Anterior cingulate cortex (tissue), 58 donors: ENCODE measurements around the gene TELO2.
"Not testable (repeated sequence)": the region's sequence is repeated elsewhere in the genome, so short reads cannot be mapped to it uniquely, and the experiment has no call there.

ENCODE experiments used
- DNase-seq, 58 donors: peaks; one replicate each; lab custom pipeline; 2025; lab: John Stamatoyannopoulos, UW

Gene TELO2

GRCh38 chr16:1474796-1475551, 18.2 kb upstream of the TELO2 start, which contains the start of gene CLCN7:
Gene CLCN7, minus strand, starts transcription at chr16:1475028. Its CDS starts 54 bp downstream, at chr16:1474974.
- peak in 57 of 58 donors; percentile 37 to 94 (median 82) for DNase-seq

- DNase-seq, result no peak
Measured at GRCh38 chr16:1475552-1476114, 17.5 kb upstream of the TELO2 start.

- DNase-seq, result no peak
Measured at GRCh38 chr16:1477033-1477432, 16.1 kb upstream of the TELO2 start.

GRCh38 chr16:1478937-1479336, 14.2 kb upstream of the TELO2 start:
- DNase-seq, result not testable (repeated sequence)

DNA sequence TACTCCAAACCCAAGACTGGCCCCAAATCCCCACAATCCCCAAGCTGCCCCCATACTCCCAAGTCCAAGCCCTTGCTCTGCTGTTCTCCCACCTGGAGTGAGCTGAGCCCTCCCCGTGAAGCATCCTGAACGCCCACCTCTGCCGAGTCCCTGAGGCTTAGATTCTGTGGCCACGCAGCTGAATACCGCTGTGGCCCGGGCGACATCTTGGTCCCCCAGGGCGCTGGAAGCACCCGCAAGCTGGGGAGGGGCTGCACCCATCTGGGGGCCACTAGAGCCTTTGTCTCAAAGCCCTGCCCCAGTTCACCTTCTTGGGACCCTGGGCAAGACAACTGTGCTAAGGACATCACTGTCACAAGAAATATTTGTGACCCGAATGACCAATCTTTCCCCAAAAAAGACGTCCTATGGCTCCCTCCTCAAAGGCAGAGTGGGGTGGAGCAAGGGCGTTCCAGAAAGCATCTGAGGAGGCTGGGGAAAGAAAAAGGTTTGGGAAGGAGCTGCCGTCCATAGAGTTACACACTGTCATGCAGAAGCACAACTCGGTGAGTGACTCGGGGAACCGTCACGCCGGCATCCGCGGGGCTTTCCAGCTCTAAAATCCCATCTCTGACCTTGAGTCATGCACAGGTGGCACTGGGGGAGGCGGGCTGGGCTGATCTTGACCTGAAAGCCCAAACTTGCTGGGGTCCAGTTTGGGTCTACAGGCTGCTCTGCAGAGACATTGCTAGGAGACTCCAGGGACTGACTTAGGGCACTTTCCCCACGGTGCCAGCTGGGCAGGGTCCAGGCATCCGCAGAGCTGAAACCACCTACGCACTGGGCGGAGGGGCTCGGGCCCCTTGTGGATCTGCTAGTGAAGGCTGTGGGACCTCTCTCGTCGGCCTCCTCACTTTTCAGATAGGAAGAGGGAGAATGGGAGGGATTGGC, 11.0 kb upstream of the TELO2 start:
- no peak for DNase-seq

DNA sequence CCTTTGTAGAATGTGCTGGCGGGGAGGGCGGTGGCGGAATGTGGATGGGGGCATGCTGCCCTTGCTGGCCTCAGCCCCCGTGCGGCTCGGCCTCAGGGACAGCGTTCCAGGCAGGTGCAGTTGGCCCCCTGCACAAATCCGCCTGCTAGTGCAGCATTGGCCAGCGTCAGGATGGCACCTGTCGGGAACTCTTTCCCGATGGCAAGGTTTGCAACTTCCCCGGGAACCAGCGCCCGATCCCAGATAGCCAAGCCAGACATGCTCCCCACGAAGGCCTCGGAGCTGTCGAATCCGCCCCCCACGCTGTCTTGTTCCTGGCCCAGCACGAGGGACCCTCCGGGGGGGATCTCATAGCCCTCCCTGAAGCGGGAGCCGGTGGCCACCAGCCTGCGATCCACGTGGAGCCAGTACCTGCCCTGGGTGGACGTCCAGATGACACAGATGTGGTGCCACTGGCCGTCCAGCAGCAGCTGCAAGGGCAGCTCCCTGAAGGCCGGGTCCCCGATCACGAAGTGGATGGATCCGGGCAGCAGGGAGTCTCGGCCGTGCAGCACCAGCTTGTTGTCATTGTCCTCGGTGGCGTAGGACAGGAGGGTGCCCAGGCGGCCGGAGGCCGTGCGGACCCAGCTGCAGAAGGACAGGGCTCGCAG, 7.2 kb upstream of the TELO2 start:
- no peak for DNase-seq

DNA sequence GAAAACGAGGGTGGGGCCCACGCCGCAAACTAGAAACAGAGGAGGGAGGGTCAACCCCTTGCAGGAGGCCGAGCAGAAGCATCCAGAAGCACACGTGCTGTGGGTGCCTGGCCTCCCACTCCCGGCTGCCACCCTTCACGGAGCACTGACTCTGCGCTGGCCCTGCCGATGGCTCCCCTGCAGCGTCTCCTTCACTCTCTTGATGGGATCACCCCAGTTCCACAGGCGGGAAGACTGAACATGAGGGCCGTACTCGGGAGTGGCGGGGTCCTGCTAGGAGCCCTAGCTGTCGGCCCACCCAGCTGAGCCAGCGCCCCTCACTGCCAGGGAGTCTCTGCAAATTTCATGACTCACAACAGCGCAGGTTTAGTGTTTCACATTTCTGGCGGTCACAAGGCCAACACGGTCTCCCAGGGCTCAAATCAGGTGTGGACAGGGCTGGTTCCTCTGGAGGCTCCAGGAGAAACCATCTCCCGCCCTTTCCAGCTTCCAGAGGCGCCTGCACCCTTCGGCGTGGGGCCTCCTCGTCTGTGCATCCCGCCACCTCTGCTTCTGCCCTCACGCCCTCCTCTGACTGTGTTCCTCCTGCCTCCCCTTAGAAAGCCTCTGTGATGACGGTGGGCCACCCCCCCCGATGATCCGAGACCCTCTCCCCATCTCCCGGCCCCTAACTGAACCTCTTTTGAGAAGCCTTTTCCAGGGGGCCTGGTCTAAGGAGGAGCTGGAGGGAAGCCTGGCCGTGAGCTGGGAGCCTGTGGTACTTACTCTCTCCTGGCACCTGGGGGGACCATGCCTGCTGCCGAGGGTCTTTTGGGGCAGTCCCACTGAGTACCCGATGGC, 6.4 kb upstream of the TELO2 start:
- no peak for DNase-seq

DNA sequence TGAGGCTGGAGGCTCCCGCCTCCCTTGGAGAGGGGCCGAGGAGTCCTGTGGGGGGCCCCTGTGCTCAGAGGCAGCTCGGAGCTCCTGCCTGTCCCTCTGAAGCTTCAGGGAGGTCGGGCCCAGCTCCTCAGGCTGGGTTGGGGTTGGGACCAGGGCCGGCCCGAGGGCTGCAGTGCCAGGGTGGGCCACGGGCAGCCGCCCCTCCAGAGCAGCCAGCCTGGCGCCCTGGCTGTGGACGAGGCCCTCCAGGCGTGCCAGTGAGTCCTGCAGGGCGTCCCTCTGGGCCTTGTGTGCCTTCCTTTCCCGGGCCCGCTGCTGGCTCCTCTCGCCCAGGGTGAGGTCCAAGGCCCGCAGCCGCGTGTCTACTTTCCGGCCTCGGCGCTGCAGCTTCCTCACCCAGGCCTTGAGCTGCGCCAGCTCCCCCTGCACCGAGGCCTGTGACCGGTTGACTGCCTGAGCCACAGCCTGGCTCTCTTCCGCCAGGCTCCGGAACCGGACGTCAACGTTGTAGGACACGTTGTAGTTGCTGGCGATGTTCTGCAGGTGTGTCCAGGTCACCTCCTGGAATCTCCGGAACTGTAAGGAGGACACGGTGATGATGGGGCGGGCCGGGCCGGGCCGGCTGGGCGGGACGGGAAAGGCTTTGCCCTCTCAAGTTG, 5.6 kb upstream of the TELO2 start:
- no peak for DNase-seq

GRCh38 chr16:1488054-1488601, 5.0 kb upstream of the TELO2 start:
- no peak for DNase-seq

DNA sequence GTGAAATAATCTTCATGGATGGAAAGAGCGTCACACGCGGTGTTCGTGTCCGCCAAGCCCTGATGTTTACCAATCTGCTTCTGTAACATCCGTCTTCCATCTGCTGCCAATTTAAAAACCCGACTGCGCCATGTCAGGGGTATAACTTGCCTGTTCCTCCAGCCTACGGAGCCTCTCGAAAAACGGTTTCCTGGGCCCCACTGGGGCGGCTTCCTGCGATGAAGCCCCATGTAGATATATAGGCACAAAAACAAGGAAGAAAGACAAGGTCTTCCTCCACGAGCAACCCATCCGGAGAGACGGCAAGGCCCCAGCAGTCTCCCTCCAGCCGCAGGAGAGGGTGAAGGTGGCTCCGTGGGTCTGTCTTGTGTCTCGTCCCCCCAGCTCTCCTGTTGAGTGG, 4.5 kb upstream of the TELO2 start, which contains the start of gene PTX4:
Gene PTX4 (minus strand): TSS at position 326 of the 400 bp plus-strand sequence. CDS start 35 bp downstream, at position 291.
- no peak for DNase-seq

DNA sequence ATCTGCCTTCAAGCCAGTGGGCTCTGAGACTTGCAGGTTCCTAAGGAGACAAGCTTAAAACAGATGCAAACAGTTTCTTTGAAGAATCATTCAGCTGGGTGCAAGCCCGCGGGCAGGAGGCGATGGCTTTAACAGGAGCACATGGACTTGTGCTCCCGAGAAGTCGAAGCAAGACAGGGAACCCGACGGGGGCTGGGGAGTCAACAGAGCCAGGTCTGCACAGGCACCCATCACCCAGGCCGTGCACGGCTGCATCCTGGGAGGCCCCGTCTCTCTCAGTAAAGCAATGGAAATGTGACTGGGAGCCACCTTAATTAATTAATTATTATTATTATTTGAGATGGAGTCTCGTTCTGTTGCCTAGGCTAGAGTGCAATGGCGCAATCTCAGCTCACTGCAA, 4.1 kb upstream of the TELO2 start:
- no peak for DNase-seq

GRCh38 chr16:1491327-1491726, 1.8 kb upstream of the TELO2 start:
- DNase-seq, result no peak

DNA sequence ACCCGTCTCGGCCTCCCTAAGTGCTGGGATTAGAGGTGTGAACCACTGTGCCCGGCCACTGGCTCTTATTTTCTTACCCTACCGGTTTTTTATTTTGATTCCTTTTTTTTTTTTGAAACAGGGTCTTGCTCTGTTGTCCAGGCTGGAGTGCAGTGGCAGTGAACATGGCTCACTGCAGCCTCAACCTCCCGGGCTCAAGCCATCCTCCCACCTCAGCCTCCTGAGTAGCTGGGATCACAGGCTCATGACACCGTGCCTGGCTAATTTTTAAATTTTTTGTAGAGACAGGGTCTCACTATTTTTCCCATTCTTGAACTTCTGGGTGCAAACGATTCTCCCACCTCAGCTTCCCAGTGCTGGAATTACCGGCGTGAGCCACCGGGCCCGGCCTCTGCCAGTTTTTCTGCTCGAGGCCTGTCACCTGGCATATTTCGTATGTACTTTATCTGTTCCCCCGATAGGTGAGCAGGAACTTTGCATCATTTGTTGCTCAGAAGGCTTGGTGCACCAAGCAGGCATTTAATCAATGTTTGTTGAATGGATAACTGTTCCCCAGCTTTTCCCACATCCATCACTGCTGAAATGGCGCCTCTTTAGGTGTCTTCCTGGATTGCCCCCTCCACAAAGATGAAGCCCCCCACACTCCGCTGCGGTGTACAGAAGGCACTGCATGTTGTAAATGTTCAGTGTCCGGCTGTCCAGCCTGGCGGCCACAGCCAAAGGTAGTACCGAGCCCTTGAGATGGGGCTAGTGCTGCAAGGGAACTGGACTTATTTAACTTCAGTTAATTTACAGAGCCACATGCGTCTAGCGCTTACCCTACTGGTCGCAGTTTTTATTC, 858 bp upstream of the TELO2 start:
- no peak for DNase-seq

GRCh38 chr16:1493746-1494094, 560 bp downstream of the TELO2 start:
- no peak for DNase-seq

GRCh38 chr16:1494129-1494640, 1.0 kb downstream of the TELO2 start:
- DNase-seq, result peak in 2 of 58 donors; percentile 4 to 16

DNA sequence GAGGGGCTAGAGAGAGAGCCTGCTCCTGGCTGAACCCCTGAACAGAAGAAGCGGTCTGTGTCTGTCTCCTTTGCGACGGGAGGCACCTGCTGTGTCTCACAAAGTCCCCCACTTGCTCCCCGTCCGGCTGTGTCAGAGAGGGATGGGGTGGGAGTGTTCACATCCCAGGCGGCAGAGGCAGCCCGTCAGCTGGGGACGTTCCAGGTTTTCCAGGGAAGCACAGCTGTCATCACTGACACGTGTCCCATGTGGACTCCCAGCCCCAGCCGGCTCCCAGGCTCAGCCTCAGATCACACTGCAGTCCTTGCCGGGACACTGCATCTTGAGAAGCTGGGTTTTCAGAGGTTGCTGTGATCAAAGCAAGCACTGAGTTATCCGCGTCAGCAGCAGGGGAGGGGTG, 1.6 kb downstream of the TELO2 start:
- peak in 1 of 58 donors; percentile 20 for DNase-seq

DNA sequence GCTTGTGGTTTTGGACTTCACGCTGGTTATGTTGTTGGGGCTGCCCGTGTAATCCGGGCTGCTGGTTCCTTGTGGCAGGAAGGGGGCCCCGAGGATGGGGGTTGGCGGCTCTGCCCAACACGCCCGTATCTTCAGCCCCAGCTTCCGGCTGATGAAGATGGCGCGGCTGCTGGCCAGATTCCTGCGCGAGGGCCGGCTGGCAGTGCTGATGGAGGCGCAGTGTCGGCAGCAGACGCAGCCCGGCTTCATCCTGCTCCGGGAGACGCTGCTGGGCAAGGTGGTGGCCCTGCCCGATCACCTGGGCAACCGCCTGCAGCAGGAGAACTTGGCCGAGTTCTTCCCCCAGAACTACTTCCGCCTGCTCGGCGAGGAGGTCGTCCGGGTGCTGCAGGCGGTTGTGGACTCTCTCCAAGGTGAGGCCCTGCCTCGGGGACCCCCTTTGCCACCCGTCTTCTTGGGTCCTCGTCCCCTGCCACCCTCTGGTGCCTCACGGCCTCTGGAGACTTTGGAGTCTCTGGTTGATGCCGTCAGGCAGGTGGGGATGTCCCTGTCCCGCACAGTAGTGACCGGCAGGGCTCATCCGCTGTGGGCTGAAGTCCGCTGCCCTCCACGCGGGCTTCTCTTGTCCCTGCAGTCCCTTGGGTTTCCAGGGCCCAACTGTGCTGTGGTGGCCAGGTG, 2.2 kb downstream of the TELO2 start:
- DNase-seq, result no peak
